ENCODE measurements around the gene WFS1.
A peak's percentile ranks its signal among the peaks of the same experiment; 100 is the strongest.

DNA sequence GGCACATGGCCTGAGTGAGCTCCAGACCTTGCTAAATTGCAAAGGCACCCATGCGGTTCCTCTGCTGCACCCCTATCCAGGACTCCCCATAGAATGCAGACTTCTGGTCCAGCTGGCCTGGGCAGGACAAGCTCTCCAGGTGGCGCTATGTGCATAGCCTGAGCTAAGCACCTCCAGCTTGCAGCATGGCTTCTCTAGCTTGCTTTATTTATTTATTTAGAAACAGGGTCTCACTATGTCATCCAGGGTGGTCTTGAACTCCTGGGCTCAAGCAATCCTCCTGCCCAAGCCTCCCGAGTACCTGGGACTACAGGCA, 5.5 kb upstream of the WFS1 start:
- TF ChIP-seq, protein P1, sequence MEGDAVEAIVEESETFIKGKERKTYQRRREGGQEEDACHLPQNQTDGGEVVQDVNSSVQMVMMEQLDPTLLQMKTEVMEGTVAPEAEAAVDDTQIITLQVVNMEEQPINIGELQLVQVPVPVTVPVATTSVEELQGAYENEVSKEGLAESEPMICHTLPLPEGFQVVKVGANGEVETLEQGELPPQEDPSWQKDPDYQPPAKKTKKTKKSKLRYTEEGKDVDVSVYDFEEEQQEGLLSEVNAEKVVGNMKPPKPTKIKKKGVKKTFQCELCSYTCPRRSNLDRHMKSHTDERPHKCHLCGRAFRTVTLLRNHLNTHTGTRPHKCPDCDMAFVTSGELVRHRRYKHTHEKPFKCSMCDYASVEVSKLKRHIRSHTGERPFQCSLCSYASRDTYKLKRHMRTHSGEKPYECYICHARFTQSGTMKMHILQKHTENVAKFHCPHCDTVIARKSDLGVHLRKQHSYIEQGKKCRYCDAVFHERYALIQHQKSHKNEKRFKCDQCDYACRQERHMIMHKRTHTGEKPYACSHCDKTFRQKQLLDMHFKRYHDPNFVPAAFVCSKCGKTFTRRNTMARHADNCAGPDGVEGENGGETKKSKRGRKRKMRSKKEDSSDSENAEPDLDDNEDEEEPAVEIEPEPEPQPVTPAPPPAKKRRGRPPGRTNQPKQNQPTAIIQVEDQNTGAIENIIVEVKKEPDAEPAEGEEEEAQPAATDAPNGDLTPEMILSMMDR (IDR thresholded peaks at IDR 0.05), result peak in 2 of 3 donors; percentile 28 to 34
- no peak for TF ChIP-seq POLR2A (IDR thresholded peaks at IDR 0.05)
